Measurements from ENCODE around the gene HNRNPM.

Gene HNRNPM

GRCh38 chr19:8461376-8461775 lies 16.6 kb downstream of the HNRNPM start:
- no peak for DNase-seq

- DNase-seq, result no peak
These were observed 17.1 kb downstream of the HNRNPM start for GRCh38 chr19:8461891-8462290.

GRCh38 chr19:8462571-8462970 lies 17.8 kb downstream of the HNRNPM start:
- DNase-seq, result no peak

GRCh38 chr19:8463365-8463764 lies 18.6 kb downstream of the HNRNPM start:
- DNase-seq, result no peak

- DNase-seq, result no peak
These were observed 21.2 kb downstream of the HNRNPM start for GRCh38 chr19:8466018-8466417.

- no peak for DNase-seq
These were observed 23.3 kb downstream of the HNRNPM start for GRCh38 chr19:8468124-8468523.

- no peak for DNase-seq
These were observed 24.1 kb downstream of the HNRNPM start for GRCh38 chr19:8468761-8469373.

GRCh38 chr19:8469613-8470368 lies 25.0 kb downstream of the HNRNPM start:
- no peak for DNase-seq

- DNase-seq, result no peak
These were observed 29.1 kb downstream of the HNRNPM start for GRCh38 chr19:8473648-8474476.

- no peak for DNase-seq
These were observed 30.2 kb downstream of the HNRNPM start for GRCh38 chr19:8475005-8475404.

- no peak for DNase-seq
These were observed 31.7 kb downstream of the HNRNPM start for GRCh38 chr19:8476524-8476923.

- no peak for DNase-seq
These were observed 33.1 kb downstream of the HNRNPM start for GRCh38 chr19:8477889-8478288.

- no peak for DNase-seq
These were observed 33.8 kb downstream of the HNRNPM start for GRCh38 chr19:8478598-8478997.

- no peak for DNase-seq
These were observed 36.4 kb downstream of the HNRNPM start for GRCh38 chr19:8481201-8481600.

GRCh38 chr19:8481616-8482015 lies 36.8 kb downstream of the HNRNPM start:
- no peak for DNase-seq

- DNase-seq, result no peak
These were observed 37.9 kb downstream of the HNRNPM start for GRCh38 chr19:8482696-8483095.

GRCh38 chr19:8483165-8483564 lies 38.4 kb downstream of the HNRNPM start:
- no peak for DNase-seq

GRCh38 chr19:8484331-8484894 lies 39.6 kb downstream of the HNRNPM start:
- no peak for DNase-seq

- no peak for DNase-seq
These were observed 41.0 kb downstream of the HNRNPM start for GRCh38 chr19:8485561-8486371.

- no peak for DNase-seq
These were observed 41.9 kb downstream of the HNRNPM start for GRCh38 chr19:8486661-8487136.

GRCh38 chr19:8487137-8487851 lies 42.5 kb downstream of the HNRNPM start:
- peak in 2 of 4 experiments; percentile 33 to 41 for DNase-seq

GRCh38 chr19:8488365-8488764 lies 43.6 kb downstream of the HNRNPM start:
- no peak for DNase-seq

Measured in activated naive CD4-positive, alpha-beta T cell (primary cell).